Measurements from ENCODE around the gene HIVEP2. TPM values are rescaled to one million over a fixed set of nuclear protein-coding genes. Genes with fewer than 3 reads are reported as not detected.

The HIVEP2 gene
- total and polyA plus RNA-seq, 2 of the 4 experiments (the other 2 are of a cell fraction) = 4.3 to 11.3 TPM

DNA sequence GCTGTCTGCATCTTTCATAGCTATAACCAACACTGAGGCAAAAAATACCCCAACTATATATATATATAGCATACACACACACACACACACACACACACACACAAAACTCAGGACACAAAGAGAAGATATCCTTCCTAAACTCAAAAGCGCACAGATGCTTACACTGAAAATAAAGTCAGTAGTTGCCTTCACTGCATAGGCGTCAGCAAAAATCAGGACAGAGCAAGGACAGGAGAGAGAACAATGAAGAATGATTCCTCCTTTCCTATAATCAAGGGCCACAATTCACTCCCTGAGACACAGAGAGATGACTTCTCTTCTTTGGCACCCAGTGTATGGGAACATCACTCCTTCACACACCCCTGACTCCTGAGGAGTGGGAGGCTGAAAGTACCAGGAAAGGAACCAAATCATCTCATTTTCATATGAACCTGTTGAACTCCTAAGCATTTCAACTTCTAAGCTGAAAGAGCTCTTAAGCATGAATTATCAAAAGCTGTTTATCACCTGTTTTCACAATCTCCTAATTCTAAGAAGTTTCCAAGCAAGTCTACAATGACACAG is 141.4 kb downstream of the HIVEP2 start:
- no TSS peak for BruUV-seq (replicated peaks)
- no peak overlapping the region for H4K91ac ChIP-seq (ENCODE audit: insufficient read depth, low read depth, low read length)
- peaks cover 3% of the 10 kb centered on the region; the same call in 1 of the 2 replicates for H3K4me1 ChIP-seq (ENCODE audit: control insufficient read depth, insufficient read depth, low read length)
- no peaks in the 10 kb centered on the region for H3K9me3 ChIP-seq (ENCODE audit: control insufficient read depth, insufficient read depth, low read length)
- H4K5ac ChIP-seq (ENCODE audit: low read depth, low read length) = no peak overlapping the region
- peak overlapping the region; percentile 6; the same call in 1 of the 2 replicates for H2AK5ac ChIP-seq (ENCODE audit: low read depth, low read length)
- H3K9ac ChIP-seq (ENCODE audit: low read depth, low read length) = no peak overlapping the region
- H3K79me1 ChIP-seq (ENCODE audit: low read depth in 1 of 2, low read length in 2 of 2) = peaks cover 45 to 55% of the 10 kb centered on the region in 2 experiments
- CTCF ChIA-PET = no interaction called here
- intact Hi-C loops (cut with micrococcal nuclease) (loop anchor here (2.0 to 5.0 kb wide), 2 partner anchors 29 to 144 kb away; partner anchors contain the start of gene HIVEP2), dilution Hi-C loops (cut with HindIII; ENCODE audit: low sequenced_read_pairs, unreplicated experiment) (no loop called here), in situ Hi-C loops (cut with MboI; ENCODE audit: low sequenced_read_pairs) (no loop called here)
- H3K27ac ChIP-seq (ENCODE audit: insufficient read depth, low read length) = no peak overlapping the region
- peak overlapping the region; percentile 37; the same call in 1 of the 2 replicates for H2BK120ac ChIP-seq (ENCODE audit: low read depth, low read length)
- POLR2A ChIA-PET (ENCODE audit: unreplicated experiment) = no interaction called here
- H2BK5ac ChIP-seq (ENCODE audit: low read depth, low read length, poor library complexity, severe bottlenecking) = peak overlapping the region; percentile 31
- DNase-seq (no peak), ATAC-seq (ENCODE audit: low read depth) (no peak)
- H3K4ac ChIP-seq (ENCODE audit: low read depth, low read length) = peak overlapping the region; percentile 18; the same call in 1 of the 2 replicates
- H4K20me1 ChIP-seq (ENCODE audit: insufficient read depth, low read length) = no peaks in the 10 kb centered on the region
- H3K4me2 ChIP-seq (ENCODE audit: low read depth, low read length) = no peak overlapping the region
- H2AK9ac ChIP-seq (replicated peaks; ENCODE audit: low read depth, low read length, poor library complexity) = no peak overlapping the region
- no peak for TF ChIP-seq USF2 (IDR thresholded peaks at IDR 0.05; ENCODE audit: low read depth, low read length)
- no peaks in the 10 kb centered on the region for H3K27me3 ChIP-seq (ENCODE audit: control insufficient read depth, insufficient read depth, low read length)
- H3K18ac ChIP-seq (ENCODE audit: low read depth, low read length) = peak overlapping the region; percentile 11; the same call in 1 of the 2 replicates
- H2AFZ ChIP-seq (replicated peaks; ENCODE audit: low read length, poor library complexity) = no peak overlapping the region
- peak overlapping the region; percentile 16; the same call in 1 of the 3 replicates for H2BK15ac ChIP-seq (ENCODE audit: low read depth, low read length)
- no peak overlapping the region for H3K56ac ChIP-seq (ENCODE audit: extremely low read depth, insufficient read depth, low read length)
- peaks cover 4% of the 10 kb centered on the region; the same call in 1 of the 2 replicates for H3K9me1 ChIP-seq (ENCODE audit: insufficient read depth, low read length)
- H3K4me3 ChIP-seq (ENCODE audit: insufficient read depth, low read depth, low read length) = no peak overlapping the region
- peak overlapping the region; percentile 43; the same call in 1 of the 2 replicates for H3K14ac ChIP-seq (replicated peaks; ENCODE audit: low read depth, low read length)
- no CpG with 5 or more reads among the region's 2 CpGs for WGBS, 2 experiments (ENCODE audit: extremely low coverage in 2 of 2, insufficient read length in 1 of 2)
- no peak overlapping the region for H4K8ac ChIP-seq (ENCODE audit: low read depth in 2 of 2, low read length in 2 of 2)
- H2BK20ac ChIP-seq (ENCODE audit: low read depth, low read length) = 0 out of 2 replicates have a peak overlapping the region, but pooled peaks have one; percentile 1
- no peaks in the 10 kb centered on the region for H3K36me3 ChIP-seq (ENCODE audit: control insufficient read depth, insufficient read depth, low read length)
- H3K23ac ChIP-seq (ENCODE audit: low read depth, low read length) = 0 out of 2 replicates have a peak overlapping the region, but pooled peaks have one; percentile 31
